ENCODE data around the gene TRIM61.

Gene TRIM61

GRCh38 chr4:164918956-164919355 is 58.5 kb downstream of the TRIM61 start:
- no peak for FAIRE-seq
- DNase-seq (ENCODE audit: insufficient read length, low spot score) = no peak

More at GRCh38 chr4:164918956-164919355, 58.5 kb downstream of the TRIM61 start:
- TF ChIP-seq SPI1 (IDR thresholded peaks at IDR 0.05; ENCODE audit: low read depth, low read length) = no peak
- no peak for TF ChIP-seq POLR2A (IDR thresholded peaks at IDR 0.05; ENCODE audit: low read depth, low read length)
- no peak for TF ChIP-seq POLR2AphosphoS5 (IDR thresholded peaks at IDR 0.05; ENCODE audit: low read depth, low read length)

Measured in GM12891 (cell line).